DMS114 treated with DMSO at 0.1 percent for 48 hours (cell line): Measurements from ENCODE around the gene FHIT.

Experiments used
- DNase-seq: peaks from one replicate; lab custom pipeline; 2025; ENCODE audit not compliant: unreplicated experiment; lab: John Stamatoyannopoulos, UW

The FHIT gene

DNA sequence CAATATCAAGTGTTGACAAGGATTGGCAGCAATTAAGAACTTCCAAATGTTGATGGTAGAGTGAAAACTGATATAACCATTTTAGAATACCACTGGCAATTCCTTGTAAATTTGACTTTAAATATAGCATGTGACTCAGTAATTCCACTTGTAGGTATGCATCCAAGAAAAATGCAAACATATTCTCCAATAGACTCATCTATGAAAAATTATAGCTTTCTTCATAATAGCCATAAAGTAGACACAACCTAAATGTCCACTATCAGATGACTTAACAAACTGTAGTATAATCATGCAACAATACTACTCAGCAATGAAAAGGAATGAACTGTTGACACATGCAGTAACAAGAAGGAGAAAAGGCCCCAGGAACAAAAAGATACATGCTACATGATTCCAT lies 988.1 kb downstream of the FHIT start:
- no peak for DNase-seq

DNA sequence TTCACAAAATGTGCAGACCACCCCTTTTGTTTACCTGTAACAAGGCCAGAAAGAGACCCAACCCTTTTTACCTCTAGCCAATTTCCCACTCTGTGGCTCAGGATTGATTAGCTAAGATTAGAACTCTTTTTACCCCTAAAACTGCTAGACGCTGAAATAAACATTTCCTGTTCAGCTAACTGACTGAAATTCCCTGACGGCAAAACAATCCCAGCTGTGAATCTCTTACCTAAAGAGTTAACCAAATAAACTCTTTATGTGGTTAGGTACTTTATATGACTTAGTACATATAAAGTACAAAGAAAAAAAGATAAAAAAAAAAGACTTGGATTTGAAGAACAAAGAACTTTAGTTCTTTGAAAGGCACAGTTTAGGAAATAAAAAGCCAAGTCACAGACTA lies 988.7 kb downstream of the FHIT start:
- no peak for DNase-seq

- no peak for DNase-seq
These were observed 990.7 kb downstream of the FHIT start for GRCh38 chr3:60260546-60260945.

GRCh38 chr3:60250810-60251209 lies 1000.4 kb downstream of the FHIT start:
- no peak for DNase-seq

GRCh38 chr3:60250206-60250605 lies 1001.0 kb downstream of the FHIT start:
- no peak for DNase-seq

GRCh38 chr3:60246361-60246760 lies 1004.9 kb downstream of the FHIT start:
- no peak for DNase-seq

GRCh38 chr3:60243456-60243855 lies 1007.8 kb downstream of the FHIT start:
- no peak for DNase-seq

DNA sequence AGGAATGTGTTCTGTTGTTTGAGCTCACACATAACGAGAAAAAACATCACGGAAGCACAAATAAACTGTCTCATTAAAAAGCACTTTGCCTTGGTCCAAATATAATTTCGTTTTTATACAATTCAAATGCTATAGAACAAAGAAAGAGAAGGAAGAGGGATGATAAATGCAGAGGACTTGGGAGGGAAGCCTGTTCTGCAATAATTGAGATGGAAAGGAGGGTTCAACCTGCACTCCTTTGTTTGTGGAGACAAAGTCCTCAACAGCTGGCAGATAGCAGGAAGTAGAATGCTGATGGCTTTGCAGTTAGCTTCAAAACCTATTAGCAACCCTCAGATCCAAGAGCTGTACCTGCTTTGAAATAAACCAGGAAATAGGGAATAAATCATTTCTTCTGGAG lies 1010.8 kb downstream of the FHIT start:
- DNase-seq: no peak

DNA sequence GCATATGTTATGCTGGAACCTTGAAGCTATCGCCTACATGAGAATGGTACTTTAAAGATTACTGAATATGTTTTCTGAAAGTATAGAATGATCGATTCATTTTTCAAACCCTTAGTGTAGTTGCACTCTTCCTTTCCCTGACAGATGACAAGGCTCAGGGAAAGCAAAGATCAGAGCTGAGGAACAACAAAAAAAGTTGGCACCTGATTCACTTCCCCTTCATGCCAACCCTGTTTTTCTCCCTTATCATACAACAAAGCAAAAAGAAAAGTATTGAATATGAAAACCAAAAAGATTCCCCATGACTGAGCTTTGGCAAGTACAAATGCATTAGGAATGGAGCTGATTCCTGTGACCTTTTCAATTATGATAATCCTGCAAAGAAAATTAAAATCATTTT lies 1012.7 kb downstream of the FHIT start:
- no peak for DNase-seq

- DNase-seq: no peak
These were observed 1021.8 kb downstream of the FHIT start for GRCh38 chr3:60229502-60229901.

GRCh38 chr3:60228823-60229222 lies 1022.4 kb downstream of the FHIT start:
- no peak for DNase-seq

DNA sequence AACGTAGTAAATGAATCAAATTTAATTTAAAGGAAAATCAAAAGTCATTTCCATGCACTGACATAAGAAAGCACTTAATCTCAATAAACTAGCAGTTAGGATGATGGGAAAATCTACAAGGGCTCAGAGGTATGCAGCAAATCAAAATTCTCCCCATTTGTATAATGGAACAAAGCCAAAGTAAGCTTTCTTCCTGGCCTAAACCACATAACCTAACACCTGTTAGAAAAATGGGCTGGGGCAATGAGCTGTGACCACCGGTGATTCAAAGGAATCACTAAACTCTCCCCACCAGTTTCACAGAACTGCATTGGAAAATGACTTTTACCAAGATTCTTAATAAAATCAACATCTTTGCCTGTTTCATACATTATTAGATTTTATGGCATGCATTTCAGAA lies 1024.3 kb downstream of the FHIT start:
- no peak for DNase-seq

DNA sequence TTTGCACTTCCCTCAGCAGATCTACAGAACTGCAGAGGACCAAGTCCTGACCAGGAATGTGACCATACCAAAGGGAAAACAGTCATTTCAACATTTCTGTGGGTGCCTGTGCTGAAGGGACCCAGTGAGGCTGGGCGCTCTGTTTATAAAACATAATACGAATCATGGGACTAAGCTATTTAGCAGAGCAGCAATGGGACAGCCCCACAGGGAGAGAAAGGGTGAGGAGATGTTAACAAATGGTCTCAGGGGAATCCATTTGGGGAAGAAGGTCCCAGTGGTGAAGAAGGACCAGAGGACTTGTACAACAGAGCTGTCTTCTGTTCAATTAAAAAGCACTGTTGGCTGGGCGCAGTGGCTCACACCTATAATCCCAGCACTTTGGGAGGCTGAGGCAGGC lies 1025.4 kb downstream of the FHIT start:
- DNase-seq: no peak

GRCh38 chr3:60220768-60221167 lies 1030.5 kb downstream of the FHIT start:
- DNase-seq: no peak

DNA sequence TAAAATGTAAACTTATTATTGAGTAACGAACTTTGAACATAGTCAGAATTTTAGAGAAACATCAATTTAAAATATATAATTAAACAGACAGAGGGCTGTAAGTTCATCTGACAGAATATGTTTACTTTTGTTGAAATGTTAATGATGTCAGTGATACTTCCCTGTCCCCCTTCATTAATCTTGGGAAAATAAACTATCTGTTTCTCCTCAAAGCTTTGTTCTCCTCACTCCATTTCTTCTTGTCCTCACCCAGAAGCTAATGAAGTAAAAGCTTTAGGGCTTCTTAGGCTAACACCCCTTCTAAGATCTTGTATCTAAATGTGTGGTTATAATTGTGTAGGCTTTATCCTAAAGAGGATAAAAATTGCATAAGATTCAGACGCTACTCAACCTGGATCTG lies 1031.8 kb downstream of the FHIT start:
- no peak for DNase-seq

- no peak for DNase-seq
These were observed 1033.9 kb downstream of the FHIT start for GRCh38 chr3:60217156-60217911.

- DNase-seq: no peak
These were observed 1034.7 kb downstream of the FHIT start for GRCh38 chr3:60216462-60217075.

DNA sequence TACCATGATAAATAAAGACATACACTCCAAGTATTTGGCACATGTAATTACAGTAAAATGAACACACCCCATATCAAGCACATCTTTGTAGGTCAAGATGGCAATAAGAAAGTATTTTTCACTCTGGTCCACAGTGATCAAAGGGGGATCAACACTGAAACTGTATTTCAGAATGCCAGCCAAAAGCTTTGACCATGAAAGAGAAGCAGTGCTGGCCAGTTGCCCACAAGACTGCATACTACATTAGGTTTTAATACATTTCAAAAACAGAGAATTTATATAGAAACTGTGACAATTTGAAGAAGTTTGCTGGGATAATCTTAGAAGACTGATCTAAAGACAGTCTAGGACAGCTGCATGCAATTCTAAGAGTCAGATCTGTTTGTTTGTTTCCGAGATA lies 1035.3 kb downstream of the FHIT start:
- DNase-seq: no peak

DNA sequence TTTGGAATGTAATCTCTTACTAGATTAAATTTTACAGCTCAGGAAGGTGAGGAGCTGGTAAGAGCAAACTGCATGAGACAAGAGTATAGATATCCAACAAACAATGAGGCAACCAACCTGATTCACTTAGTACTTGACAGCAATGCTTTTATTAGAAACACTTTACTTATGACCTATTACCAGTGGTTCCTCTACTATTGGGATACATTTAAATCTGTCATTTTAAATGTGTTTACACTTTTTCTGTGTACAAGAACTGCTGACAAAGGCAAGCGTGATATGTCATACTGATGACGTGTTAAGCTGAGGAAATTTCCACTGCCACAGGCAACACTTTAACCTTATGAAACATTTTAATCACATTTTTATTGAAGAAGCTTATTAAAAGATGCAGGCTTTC lies 1043.3 kb downstream of the FHIT start:
- DNase-seq: no peak

GRCh38 chr3:60206206-60206605 lies 1045.0 kb downstream of the FHIT start:
- no peak for DNase-seq

GRCh38 chr3:60202052-60202726 lies 1049.1 kb downstream of the FHIT start:
- DNase-seq: no peak

- no peak for DNase-seq
These were observed 1051.9 kb downstream of the FHIT start for GRCh38 chr3:60199306-60199705.
